Stromal cell of bone marrow (primary cell): ENCODE measurements around the gene IGF2R.
"Not testable (repeated sequence)": the region's sequence is repeated elsewhere in the genome, so short reads cannot be mapped to it uniquely, and the experiment has no call there.

ENCODE experiments used
- DNase-seq: peaks from one replicate; pipeline ENCODE4 v3.0.0-alpha.2; 2012; ENCODE audit warnings: low read depth

Gene IGF2R

GRCh38 chr6:159998538-159998937 is 29.7 kb downstream of the IGF2R start:
- DNase-seq = no peak

- no peak for DNase-seq
Measured at GRCh38 chr6:159999240-159999671, 30.4 kb downstream of the IGF2R start.

- no peak for DNase-seq
Measured at GRCh38 chr6:160000280-160000704, 31.4 kb downstream of the IGF2R start.

- DNase-seq = not testable (repeated sequence)
Measured at GRCh38 chr6:160000893-160001427, 32.1 kb downstream of the IGF2R start.

- DNase-seq = no peak
Measured at GRCh38 chr6:160002882-160003281, 34.0 kb downstream of the IGF2R start.

- no peak for DNase-seq
Measured at GRCh38 chr6:160004018-160004417, 35.1 kb downstream of the IGF2R start.

- no peak for DNase-seq
Measured at GRCh38 chr6:160004419-160005175, 35.7 kb downstream of the IGF2R start.

- DNase-seq = no peak
Measured at GRCh38 chr6:160005211-160005610, 36.3 kb downstream of the IGF2R start.

GRCh38 chr6:160005861-160006540 is 37.1 kb downstream of the IGF2R start:
- DNase-seq = no peak

- no peak for DNase-seq
Measured at GRCh38 chr6:160007145-160007544, 38.3 kb downstream of the IGF2R start.

- DNase-seq = no peak
Measured at GRCh38 chr6:160007611-160008010, 38.7 kb downstream of the IGF2R start.

GRCh38 chr6:160010067-160010466 is 41.2 kb downstream of the IGF2R start:
- DNase-seq = peak; percentile 70

GRCh38 chr6:160013987-160014868 is 45.3 kb downstream of the IGF2R start:
- peak; percentile 48 for DNase-seq

- DNase-seq = no peak
Measured at GRCh38 chr6:160014869-160015182, 45.9 kb downstream of the IGF2R start.

GRCh38 chr6:160015778-160016684 is 47.1 kb downstream of the IGF2R start:
- no peak for DNase-seq

- DNase-seq = no peak
Measured at GRCh38 chr6:160022101-160022500, 53.2 kb downstream of the IGF2R start.

- no peak for DNase-seq
Measured at GRCh38 chr6:160022793-160023192, 53.9 kb downstream of the IGF2R start.

GRCh38 chr6:160024152-160024551 is 55.3 kb downstream of the IGF2R start:
- DNase-seq = no peak

GRCh38 chr6:160027076-160027475 is 58.2 kb downstream of the IGF2R start:
- no peak for DNase-seq

GRCh38 chr6:160027931-160028330 is 59.0 kb downstream of the IGF2R start:
- DNase-seq = no peak
